Measurements from ENCODE around the gene UBASH3B.

GRCh38 chr11:122642971-122643370 lies 12.6 kb upstream of the UBASH3B start:
- TF ChIP-seq EZH2 (IDR thresholded peaks at IDR 0.05) (no peak), POLR2AphosphoS5 (IDR thresholded peaks at IDR 0.05; ENCODE audit: borderline replicate concordance, low read depth, low read length) (no peak)
